ENCODE results near the gene PYGB.
"Not testable (repeated sequence)": the region's sequence is repeated elsewhere in the genome, so short reads cannot be mapped to it uniquely, and the experiment has no call there.

The PYGB gene

DNA sequence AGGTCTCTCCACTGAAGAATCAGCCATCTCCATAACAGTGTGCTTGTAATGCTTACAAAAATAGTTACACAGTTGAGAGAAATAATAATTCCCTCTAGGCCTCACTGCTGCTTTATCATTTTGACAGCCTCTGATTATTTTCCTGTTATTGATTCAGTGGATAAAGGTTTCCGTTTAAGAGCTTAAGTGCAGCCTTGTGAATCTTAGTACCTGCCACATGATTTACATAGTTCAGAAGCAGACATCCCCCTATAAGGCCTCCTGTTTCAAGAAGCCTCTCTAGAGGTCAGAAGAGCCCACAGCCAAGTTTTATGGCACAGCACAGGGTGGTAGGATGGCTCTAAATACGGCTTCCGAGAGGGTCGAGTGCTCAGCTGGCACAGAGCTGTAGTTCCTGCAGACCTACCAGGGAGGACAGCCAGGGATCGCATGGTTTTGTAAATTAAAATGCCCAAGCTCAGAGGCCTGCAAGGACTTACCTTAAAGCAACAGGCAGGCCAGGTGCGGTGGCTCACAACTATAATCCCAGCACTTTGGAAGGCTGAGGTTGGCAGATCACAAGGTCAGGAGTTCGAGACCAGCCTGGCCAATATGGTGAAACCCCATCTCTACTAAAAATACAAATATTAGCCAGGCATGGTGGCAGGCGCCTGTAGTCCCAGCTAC, 17.6 kb upstream of the PYGB start:
- no peak for DNase-seq

DNA sequence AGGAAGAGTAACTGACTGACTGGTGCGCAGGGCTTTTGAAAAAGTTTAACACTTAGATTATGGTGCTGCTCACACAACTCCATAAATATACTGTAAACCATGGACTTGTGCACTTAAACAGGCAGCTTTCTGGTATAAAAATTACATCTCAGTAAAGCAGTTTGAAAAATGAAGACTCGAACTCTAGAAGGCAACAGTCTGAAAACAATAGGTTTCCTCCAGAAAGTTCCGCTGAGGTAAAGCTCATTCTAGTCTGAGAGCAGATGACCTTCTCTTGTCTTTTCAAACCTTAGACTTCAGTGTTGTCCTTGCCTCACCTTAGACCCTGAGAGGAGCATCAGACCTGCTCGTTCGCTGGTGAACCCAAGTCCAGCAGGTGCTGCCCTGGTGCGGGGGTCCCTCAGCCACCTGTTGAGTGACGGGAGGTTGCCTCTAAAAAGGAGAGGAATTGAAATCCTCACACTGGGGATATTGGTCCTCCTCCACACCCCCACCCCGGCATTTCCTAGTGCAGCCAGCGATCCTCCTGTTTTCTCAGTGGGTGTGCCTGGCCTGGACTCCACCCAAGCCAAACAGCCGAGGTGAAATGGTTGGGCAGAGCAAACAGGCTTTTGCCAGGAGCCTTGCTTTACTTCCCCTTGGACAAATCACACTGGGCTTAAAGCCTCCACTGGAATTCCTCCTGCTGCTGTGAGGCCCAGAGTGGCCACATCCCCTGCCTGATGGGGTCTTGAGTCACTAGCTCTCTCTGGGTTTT, 14.7 kb upstream of the PYGB start:
- peak; percentile 78 for DNase-seq

DNA sequence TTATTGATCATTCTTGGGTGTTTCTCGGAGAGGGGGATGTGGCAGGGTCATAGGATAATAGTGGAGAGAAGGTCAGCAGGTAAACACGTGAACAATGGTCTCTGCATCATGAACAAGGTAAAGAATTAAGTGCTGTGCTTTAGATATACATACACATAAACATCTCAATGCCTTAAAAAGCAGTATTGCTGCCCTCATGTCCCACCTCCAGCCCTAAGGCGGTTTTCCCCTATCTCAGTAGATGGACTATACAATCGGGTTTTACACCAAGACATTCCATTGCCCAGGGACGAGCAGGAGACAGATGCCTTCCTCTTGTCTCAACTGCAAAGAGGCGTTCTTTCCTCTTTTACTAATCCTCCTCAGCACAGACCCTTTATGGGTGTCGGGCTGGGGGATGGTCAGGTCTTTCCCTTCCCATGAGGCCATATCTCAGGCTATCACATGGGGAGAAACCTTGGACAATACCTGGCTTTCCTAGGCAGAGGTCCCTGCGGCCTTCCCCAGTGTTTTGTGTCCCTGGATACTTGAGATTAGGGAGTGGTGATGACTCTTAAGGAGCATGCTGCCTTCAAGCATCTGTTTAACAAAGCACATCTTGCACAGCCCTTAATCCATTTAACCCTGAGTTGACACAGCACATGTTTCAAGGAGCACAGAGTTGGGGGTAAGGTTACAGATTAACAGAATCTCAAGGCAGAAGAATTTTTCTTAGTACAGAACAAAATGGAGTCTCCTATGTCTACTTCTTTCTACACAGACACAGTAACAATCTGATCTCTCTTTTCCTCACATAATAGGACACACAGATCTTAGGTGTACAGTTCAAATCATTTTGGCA, 13.7 kb upstream of the PYGB start:
- DNase-seq = not testable (repeated sequence)

DNA sequence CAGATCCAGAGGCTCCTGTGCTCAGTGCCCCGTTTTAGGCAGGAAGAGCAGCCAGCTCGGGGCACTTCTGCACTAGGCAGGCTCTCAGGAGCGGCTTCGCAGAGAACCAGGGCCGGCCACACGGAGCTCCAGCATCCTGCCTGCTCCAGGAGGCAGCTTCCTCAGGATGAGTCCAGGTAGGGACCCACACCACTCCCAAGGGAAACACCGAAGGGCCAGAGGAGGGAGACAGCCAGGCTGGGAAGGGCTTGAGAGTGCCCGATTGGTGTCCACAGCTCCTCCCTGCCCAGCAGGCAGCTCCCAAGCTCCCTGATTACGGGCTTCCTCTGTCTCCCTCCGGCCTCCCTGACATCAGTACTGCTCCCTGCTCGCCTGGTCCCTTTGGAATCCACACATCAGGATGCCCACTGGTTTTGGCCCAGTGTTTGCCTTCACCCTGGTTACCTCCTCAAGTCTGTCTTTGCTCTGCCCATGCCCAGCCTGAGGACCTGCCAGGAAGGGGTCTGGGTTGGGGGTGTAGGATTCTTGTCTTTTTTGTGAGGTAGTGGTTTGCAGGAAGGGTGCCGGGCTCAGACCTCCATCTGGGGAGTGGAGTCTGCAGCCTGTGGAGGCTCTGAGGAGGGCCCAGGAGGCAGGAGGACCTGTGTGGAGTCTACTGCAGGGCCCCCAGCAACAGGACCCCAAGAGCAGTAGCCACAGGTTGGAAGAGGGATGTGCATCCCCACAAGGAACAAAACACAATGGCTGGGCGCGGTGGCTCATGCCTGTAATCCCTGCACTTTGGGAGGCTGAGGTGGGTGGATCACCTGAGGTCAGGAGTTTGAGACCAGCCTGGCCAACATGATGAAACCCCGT, 11.2 kb upstream of the PYGB start:
- peak; percentile 10 for DNase-seq

DNA sequence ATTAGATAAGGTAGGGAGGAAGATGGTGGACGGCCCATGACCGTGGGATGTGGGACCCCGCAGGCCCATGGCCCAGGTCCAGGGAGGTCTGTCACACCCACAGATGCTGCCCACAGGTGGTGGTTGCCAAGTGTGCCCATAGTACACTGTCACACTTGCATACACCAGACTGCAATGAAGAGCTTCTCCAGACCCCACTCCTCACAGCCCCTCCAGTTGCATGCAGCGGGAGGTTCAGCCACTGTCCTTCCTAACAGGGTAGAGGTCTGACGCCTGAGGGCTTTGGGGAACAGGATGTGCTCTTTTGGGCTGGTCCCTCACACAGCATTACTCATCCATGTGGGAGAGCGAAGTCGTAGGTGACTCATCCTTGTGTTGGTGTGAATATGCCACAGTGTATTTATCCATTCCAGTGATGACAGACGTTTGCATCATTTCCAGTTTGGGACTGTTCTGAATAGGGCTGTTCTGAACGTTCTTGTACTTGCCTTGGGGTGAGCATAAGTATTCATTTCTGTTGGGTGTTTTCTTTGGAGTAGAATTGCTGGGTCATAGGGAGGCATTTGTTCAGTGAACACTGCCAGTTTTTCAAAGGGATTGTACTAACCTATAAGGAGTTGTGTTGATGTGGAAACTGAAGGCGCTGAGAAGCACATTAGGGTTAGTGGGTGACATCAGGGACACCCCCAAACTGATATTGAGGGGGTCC, 10.1 kb upstream of the PYGB start:
- DNase-seq = peak; percentile 100

DNA sequence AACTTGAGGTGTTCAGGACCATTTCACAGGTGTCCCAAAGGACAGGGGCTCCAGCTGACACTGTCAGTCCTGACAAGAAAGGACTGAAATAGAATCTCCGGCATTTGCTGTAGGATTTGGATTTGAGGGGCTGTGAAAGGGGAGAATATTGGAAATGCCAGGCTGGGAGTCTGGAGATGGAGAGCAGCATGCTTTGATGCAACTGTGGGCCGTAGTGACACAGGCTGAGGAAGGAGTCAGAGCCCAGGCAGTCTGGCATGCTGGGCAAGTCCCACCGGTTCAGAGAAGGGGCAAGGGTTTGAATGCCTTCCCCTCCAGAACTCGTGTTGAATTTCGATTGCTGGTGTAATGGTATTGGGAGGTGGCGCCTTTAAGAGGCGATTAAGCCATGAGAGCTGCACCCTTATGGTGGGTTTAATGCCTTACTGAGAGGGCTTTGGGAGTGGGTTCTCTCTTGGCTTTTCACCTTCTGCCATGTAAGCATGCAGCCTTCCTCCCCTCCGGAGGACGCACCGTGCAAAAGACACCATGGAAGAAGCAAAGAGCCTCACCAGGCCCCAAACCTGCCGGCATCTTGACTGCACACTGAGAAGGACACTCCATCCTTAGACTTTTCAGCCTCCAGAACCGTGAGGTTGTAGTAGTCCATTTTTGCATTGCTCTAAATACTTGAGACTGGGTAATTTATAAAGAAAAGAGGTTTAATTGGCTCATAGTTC, 9.4 kb upstream of the PYGB start:
- peak; percentile 63 for DNase-seq

DNA sequence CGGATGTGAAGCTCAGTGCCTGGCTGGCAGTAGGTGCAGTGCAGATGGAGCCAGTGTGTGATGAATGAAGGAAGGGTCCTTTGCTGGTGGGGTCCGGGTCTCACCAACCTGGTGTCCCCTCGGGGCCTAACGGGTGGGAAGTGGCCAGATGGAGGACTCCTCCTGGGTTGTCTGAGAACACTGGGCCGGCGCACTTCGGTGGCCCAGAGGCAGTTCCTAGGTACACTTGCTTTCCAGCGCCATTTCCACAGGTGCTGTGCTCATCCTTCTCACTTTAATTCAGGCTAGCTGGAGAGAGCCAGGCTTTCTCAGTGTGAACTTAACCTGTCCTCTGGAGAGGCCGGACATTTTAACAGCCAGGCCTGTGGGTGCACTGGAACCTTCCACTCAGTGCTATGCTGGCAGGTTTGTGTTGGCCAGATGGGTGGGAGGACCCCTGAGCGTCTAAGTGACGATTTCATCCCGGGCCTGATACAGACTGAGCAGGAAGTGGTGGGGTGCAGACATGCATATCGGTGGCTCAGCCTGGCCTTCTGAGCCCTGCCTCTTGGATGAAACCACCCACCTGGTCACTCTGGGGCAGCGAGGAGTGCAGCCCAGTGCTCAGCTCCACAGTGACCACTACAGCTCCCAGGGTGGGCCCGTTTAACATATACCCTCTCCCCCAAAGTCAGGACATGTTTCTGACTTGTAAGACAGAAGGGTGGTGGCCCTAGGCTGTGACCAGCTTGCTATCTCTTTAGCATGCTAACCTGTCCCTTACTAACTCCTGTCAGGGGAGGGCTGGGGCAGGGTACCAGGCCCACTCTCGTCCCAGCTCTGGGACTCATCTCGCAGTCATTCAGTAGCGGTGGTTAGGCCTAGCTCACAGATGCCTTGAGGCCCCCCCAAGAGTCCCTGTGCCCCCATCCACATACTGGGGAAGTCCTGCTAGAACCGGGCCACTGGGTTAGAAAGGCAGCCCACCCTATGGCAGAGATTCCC, 8.2 kb upstream of the PYGB start:
- no peak for DNase-seq

DNA sequence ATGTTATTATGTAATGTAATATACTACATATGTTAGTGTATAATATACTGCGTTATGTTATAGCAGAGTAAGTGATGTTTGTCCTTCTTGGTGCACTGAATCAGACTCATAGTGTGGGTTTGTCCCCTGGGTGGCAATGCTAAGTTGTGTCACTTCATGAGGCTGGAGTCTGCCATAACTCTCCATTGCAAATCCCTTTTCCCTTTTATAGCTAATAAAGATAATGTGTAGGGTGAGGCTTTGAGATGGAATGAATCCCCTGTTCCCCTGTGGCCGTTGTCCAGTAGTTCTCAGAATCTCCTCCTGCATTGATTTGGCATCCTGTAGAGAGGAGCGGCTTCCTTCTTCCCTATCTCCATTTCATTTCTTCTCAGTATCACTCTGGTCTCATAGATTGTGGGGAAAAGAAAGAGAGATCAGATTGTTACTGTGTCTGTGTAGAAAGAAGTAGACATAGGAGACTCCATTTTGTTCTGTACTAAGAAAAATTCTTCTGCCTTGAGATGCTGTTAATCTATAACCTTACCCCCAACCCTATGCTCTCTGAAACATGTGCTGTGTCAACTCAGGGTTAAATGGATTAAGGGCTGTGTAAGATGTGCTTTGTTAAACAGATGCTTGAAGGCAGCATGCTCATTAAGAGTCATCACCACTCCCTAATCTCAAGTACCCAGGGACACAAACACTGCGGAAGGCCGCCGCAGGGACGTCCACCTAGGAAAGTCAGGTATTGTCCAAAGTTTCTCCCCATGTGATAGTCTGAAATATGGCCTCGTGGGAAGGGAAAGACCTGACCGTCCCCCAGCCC, 6.8 kb upstream of the PYGB start:
- DNase-seq = not testable (repeated sequence)

DNA sequence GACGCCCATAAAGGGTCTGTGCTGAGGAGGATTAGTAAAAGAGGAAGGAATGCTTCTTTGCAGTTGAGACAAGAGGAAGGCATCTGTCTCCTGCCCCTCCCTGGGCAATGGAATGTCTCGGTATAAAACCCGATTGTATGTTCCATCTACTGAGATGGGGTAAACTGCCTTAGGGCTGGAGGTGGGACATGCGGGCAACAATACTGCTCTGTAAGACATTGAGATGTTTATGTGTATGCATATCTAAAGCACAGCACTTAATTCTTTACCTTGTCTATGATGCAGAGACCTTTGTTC, 6.3 kb upstream of the PYGB start:
- not testable (repeated sequence) for DNase-seq

DNA sequence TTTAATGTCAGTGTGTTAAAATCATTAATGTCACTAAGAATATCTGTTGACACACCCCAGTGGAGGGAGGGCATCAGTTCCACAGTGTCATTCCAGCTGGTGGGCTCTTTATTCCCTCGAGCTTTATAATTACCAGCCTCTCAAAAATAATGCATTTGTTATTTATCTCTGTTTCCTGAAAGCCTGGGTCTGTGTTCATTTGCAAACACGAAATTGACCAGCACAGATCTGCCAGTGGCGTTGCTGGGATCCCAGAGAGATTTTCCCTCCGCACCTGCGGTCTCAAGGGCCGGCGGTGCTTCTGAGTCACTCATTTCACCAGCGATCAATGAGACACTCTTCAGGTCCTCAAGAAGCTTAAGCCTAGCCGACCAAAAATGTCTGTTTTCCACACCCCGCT, 5.7 kb upstream of the PYGB start:
- no peak for DNase-seq

DNA sequence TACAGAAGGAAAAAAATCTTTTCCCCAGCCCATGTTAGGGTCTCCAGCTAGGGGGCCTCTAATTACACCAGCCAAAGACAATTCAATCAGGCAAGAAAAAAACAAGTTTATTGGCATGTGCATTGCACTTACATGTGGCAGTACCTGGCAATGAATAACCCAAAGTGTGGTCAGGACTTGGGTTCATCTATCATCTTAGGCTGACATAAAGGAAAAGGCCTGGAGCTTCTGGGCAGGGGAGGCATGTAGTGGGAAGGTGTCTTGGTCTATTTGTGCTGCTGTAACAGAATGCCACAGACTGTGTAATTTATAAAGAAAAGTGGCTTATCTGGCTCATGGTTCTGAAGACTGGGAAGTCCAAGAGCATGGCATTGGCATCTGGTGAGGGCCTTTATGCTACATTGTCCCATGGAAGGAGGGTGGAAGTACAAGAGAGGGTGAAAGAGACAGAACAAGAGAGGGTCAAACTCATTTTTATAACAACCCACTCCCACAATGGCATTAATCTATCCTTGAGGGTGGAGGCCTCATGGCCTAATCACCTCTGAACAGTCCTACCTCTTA, 4.4 kb upstream of the PYGB start:
- no peak for DNase-seq

DNA sequence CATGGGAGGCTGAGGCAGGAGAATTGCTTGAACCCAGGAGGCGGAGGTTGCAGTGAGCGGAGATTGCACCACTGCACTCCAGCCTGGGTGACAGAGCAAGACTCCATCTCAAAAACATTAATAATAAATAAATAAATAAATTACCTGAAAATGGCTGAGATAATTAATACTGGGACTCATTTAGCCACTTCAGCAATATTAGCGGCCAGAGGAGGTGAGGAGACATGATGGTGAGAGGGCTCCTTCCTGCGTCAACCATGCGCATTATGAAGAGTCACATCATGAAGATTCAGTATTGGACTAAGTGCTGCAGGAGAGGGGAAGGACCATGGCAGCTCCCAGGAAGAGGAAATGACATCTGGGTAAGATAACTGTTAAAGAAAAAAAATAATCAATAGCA, 2.9 kb upstream of the PYGB start:
- no peak for DNase-seq

DNA sequence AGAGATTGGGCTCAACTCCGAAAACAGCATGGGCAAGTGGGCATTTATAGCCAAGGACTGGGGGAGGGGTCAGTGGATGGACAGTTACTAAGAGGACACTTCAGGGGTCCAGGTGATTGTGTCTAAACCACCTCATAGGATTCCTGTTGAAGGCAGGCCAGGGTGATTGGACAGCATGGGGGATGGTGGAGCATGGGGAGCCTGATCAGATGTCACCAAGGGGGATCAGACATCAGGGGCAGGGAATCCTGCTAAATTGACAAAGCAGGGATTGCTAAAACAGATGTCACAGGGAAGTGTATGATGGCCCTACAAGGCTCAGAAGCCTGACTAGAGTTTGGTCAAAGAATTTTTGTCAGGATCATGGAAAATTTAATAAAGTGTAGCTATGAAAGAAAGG, 2.4 kb upstream of the PYGB start:
- DNase-seq = no peak

DNA sequence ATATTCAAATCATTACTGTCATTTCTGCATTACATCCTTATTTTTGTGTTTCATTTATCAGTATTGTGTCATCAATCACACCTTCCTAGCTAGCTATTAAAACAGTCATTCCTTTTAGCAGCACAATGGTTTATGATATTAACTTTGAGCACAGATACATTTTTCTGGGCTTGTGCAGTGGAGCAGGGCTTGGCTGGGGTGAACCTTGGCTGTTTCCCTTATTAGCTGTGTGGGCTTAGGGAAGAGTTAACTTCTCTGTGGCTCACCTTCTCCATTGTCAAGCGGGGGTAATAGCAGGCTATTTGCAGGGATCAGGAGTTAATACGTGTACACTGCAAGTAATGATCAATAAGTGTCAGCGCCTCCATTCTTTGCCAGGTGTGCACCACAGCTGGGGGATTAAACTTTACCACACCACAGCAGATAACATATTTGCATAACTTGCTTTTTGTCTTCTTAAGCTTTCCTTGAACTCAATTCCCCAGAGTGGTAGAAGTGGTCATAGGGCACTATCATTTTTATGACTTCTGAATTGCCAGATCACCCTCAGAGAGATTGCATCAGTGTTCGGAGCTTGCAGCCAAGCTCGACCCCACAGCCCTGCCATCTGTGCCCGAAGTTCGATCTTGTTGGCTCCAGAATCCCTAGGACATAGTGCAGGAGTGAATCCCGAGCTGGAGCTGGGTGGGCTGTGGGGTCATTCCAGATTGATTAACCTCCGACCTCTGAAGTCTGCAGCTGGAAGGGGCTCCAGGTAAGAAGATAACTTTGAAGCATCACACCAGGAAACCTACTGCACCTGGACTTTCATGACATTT, 1.5 kb upstream of the PYGB start:
- no peak for DNase-seq

DNA sequence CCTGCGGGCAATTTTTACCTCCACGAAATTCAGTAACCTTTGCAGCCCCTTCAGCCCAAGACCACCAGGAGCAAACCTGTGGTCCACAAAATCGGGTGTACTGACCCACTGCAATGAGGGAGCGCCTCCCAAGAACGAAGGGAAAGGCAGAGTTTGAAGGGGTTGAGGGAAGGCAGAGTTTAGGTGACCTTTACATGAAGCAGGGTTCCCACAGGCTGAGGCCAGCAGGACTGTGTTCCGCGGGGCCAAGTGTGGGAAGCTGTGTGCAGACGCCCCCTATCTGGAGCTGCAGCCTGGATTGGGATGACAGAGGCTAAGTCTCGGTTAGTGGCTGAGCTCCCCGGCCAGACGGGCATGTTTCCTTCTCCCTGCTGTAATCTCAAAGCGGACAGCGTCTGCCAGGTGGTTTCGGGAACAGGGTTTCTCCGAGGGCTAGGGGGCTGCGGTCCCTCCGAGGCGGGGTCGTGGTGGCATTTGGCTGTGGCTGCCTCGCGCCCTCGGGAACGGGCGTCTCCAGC, 826 bp upstream of the PYGB start:
- peak; percentile 72 for DNase-seq

DNA sequence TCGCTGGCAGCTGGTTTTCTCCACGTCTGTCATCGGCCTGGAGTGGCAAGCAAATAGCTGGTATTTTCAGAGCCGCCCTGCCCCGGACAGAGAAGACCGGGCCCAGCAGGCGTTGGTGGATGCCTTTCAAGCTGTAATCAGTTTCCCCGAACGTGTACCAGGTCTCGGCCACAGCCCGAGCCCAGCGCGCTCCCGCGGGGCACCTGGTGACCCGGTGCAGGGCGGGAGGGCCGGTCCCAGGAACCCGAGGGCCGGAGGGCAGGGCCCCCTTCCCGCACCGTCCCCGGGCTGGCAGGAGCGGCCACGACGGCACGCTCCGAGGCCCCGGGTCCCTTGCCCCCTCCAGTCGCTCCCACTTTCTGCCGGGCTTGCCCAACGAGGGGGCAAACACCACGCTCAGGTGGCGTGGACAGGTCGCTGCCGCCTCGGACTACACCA, 348 bp upstream of the PYGB start:
- DNase-seq = no peak

DNA sequence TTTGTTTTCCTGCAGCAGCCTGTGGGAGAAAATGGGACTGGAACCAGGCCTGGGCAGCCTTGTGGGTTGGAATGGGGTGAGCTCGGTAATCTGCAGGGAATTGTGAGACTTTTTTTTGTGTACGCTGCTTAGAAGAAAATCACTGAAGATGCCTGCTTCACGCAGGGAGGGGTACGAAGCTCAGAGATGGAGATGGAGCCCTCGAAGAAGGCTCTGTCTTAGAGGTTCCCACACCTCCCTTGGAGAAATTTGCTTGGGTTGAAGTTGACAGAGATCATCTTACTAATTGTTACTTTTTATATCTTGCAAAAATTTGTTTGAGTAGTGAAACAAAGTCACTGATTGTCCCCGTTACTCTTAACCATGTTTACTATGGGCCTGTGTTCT, 894 bp downstream of the PYGB start:
- no peak for DNase-seq
